HCT116 (cell line): ENCODE results near the gene ANKEF1.

Experiments
- EZH2 ChIP-seq: fragments of 200-600 bp; sonication (generic); IDR thresholded peaks from 2 replicates; pipeline ENCODE4 v1.6.1; 2017; ENCODE audit warnings: antibody characterized with exemption, mixed run types
- EZH2phosphoT487 ChIP-seq: fragments of 200-600 bp; IDR thresholded peaks from 2 replicates; pipeline ENCODE4 v1.6.1; 2018; ENCODE audit warnings: antibody characterized with exemption, borderline replicate concordance
- TF ChIP-seq, protein P1 (sequence below), 3 experiments: fragments of 200-600 bp in 1 of 3; sonication (generic) in 1 of 3; IDR thresholded peaks in 2 of 3; conservative IDR thresholded peaks in 1 of 3; 2 replicates each; pipeline ENCODE4 v1.5.1; 2012 to 2017; ENCODE audit warnings: low read depth in 2 of 3, low read length in 2 of 3, antibody characterized with exemption in 1 of 3, borderline replicate concordance in 1 of 3, control low read depth in 1 of 3, mild to moderate bottlenecking in 1 of 3, mixed read lengths in 1 of 3, mixed run types in 1 of 3, moderate library complexity in 1 of 3; ENCODE audit not compliant: insufficient read depth in 1 of 3

DNA sequence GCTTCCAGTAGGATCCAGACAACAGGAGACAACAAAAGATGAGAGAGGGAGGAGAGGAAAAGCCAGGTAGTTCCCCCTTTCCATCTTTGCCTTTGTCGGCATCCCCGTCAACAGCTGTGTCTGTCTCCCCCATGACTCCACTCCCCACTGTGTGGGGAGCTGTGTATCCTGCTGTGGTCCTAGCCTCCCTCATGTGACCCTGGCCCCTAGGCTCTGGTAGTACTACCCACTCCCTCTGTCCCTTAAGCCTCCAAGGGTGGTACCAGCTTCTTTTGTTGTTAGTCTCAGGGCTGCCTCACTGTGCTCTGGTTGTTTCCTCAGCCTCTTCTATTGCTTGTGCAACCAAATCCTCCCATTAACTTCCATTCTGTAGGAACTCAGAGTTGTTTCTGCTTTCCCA, 28.7 kb downstream of the ANKEF1 start:
- TF ChIP-seq, protein P1, sequence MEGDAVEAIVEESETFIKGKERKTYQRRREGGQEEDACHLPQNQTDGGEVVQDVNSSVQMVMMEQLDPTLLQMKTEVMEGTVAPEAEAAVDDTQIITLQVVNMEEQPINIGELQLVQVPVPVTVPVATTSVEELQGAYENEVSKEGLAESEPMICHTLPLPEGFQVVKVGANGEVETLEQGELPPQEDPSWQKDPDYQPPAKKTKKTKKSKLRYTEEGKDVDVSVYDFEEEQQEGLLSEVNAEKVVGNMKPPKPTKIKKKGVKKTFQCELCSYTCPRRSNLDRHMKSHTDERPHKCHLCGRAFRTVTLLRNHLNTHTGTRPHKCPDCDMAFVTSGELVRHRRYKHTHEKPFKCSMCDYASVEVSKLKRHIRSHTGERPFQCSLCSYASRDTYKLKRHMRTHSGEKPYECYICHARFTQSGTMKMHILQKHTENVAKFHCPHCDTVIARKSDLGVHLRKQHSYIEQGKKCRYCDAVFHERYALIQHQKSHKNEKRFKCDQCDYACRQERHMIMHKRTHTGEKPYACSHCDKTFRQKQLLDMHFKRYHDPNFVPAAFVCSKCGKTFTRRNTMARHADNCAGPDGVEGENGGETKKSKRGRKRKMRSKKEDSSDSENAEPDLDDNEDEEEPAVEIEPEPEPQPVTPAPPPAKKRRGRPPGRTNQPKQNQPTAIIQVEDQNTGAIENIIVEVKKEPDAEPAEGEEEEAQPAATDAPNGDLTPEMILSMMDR (IDR thresholded peaks at IDR 0.05 in 2 of 3, conservative IDR thresholded peaks at IDR 0.05 in 1 of 3; ENCODE audit: borderline replicate concordance in 1 of 3, insufficient read depth in 1 of 3, low read depth in 2 of 3, low read length in 2 of 3): no peak
- no peak for TF ChIP-seq EZH2
- TF ChIP-seq EZH2phosphoT487: no peak
